Superior temporal gyrus (tissue), 1 donor: Measurements from ENCODE around the gene GBP4.

Experiments
- DNase-seq: peaks from one replicate; pipeline ENCODE4 v3.0.0-alpha.2; 2016; ENCODE audit errors: extremely low spot score

GBP4 gene

GRCh38 chr1:89170170-89171066 lies 28.3 kb downstream of the GBP4 start:
- DNase-seq = no peak

- DNase-seq = no peak
These were observed 29.6 kb downstream of the GBP4 start for GRCh38 chr1:89169166-89169565.

DNA sequence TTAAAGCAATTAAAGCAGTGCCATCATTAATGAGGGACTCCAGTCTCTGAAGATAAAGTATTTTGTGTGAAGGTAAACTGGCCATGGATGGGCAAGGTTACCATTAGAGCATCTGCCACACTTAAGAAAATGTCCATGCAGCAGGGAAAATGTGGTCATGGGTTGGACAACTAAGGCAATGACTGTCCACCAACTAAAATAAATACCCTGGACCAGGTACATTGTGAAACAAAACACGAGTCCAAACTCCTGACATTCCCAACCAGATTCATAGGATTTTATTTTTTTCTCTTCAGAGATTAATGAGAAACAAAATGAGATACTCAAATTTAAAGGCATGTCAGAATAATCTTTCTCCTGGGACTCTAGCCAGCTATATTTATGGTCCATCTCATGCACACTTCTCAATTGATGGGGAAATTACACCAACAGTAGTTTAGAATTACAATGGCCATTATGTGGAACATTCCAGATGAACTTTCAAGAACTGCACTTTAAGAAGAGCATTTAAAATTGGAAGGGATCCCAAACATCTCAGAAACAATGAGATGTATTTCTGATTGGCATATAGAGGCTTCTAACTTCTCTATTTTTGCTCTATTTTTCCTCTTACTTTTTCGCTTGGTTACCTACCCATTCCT lies 31.0 kb downstream of the GBP4 start:
- no peak for DNase-seq

GRCh38 chr1:89166705-89167104 lies 32.0 kb downstream of the GBP4 start:
- no peak for DNase-seq

DNA sequence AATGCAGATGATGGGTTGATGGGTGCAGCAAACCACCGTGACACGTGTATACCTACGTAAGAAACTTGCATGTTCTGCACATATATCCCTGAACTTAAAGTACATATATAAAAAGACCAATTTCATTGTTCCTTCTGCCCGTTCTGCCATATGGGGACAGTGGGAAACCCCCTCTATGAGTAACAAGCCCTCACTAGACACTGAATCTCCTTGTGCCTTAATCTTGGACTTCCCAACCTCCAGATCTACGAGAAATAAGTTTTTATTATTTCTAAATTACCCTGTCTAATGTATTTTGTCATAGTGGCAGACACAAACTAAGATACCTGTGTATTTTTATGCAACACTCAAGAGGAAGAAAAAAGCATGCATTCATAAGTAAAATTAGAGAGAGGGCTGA lies 32.9 kb downstream of the GBP4 start:
- no peak for DNase-seq

DNA sequence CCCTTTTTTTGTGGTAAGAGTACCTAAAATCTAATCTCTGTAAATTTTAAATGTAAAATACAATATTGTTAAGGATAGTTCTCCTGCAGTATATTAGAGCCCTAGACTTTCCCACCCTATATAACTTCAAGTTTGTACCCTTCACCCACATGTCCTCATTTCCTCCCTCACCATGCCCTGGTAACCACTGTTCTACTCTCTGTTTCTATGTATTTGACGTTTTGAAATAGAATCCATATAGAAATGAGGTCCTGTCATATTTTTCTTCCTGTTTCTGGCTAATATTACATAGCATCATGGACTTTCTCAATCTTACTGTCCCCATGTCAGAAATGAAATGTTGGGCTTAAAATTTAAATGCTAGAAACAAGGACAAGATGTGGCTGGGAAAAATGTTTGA lies 47.7 kb downstream of the GBP4 start:
- DNase-seq = no peak

GRCh38 chr1:89149976-89150375 lies 48.8 kb downstream of the GBP4 start:
- no peak for DNase-seq

DNA sequence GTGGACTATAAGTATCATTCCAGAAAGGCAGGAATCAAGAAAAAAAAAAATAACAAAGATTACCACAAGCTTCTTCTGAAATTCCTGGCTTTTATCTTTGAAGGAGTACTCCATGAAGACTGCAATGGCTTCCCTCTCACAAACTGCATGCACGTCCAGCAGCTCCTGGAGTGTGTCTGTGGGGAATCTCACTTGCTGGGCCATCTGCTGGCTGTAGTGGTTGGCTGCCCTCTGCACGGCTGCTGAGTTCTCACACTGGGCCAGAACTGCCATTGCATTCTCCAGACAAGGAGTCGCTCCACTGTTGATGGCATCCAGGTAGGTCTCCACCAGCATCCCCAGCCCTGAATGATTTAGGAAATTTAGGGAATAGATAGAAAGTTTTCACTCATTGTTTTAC lies 49.5 kb downstream of the GBP4 start:
- DNase-seq = no peak

DNA sequence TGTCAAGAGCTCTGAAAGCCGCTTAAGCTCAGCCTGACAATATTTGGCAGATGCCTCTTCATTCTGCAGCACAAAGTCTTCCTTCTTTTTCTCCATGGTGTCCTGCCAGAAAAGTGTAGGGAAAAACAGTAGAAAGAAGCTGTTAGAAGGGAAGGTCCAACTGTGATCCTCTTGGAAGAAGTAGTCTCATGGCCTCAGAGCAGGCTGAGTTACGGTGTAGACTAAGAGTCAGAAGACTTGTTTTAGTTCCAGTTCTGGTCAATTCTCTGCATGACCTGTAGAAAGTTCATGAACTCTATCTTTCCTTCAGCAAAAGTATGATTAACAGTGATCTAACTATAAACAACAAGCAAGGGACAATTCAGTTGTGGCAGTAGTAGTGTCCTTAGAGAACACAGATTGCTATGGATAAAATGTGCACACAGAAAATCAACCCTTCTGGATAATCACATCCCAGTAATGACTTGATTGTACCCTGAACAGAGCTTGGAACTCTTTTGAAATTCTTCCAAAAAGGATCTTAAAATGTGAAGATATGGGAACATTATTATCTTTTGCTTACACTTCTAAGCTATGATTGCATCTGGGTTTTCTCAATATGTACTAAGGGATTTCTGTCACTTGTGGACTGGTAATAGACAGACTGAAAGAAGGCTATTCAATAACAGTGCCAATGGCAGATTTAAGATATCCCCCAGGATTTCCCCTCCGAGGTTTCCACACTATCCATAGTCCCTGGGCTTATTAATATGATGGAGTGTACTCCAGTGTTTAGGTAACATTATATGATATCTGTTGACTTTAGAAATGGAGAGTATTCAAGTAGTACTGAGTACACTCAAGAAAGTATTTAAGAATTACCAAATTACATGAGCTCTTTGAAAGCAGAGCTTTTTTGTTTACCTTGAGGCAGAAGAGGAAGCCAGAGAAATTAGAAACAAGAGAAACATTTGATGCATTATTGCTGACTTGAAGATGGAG lies 50.8 kb downstream of the GBP4 start:
- no peak for DNase-seq

DNA sequence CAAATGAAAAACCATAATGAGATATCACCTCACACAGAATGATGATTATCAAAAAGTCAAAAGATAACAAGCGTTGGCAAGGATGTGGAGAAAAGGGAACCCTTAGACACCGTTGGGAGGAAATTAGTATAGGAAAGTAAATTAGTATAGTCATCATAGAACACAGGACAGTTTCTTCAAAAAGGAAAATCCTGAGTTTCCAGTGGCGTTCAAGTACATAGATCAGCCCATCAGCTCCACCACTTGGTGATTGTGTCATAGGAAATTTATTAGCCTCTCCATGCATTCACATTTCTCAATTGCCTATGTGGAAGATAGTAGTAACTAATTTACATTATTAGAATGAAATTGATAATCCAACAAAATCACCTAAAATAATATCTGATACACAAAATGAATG lies 52.0 kb downstream of the GBP4 start:
- no peak for DNase-seq

GRCh38 chr1:89143484-89143883 lies 55.3 kb downstream of the GBP4 start:
- no peak for DNase-seq

GRCh38 chr1:89142160-89142559 lies 56.6 kb downstream of the GBP4 start:
- DNase-seq = no peak

DNA sequence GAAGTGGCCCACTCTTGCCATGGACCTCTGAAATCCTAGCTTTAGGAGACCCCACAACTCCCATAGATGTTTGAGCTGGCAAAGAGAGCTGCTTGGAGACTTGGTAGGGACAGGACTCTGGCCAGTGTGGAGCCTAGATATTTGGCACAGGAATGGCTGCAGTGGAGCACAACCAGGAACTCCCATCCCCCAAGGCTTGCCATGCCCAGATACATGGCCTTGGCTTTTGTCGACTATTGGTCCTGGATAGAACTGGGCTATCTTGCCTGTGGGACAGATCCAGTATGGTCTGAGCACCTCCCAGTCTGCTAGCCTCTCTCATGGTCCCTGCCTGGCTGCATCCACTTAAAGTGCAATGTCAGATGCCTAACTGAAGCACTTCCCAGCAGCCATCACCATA lies 65.0 kb downstream of the GBP4 start:
- no peak for DNase-seq
